ENCODE measurements around the gene CPN1.

GRCh38 chr10:100103581-100103980, 21.9 kb upstream of the CPN1 start:
- TF ChIP-seq CTCF (IDR thresholded peaks at IDR 0.05) (no peak), POLR2A (IDR thresholded peaks at IDR 0.05) (no peak), POLR2AphosphoS5 (IDR thresholded peaks at IDR 0.05) (no peak)
